OCI-M2 (cell line): Measurements from ENCODE around the gene PCDHA8.
"Not testable (repeated sequence)": the region's sequence is repeated elsewhere in the genome, so short reads cannot be mapped to it uniquely, and the experiment has no call there.

Experiments
- DNase-seq: peaks from one replicate; lab custom pipeline; 2025; ENCODE audit not compliant: unreplicated experiment; lab: John Stamatoyannopoulos, UW

PCDHA8 gene

DNA sequence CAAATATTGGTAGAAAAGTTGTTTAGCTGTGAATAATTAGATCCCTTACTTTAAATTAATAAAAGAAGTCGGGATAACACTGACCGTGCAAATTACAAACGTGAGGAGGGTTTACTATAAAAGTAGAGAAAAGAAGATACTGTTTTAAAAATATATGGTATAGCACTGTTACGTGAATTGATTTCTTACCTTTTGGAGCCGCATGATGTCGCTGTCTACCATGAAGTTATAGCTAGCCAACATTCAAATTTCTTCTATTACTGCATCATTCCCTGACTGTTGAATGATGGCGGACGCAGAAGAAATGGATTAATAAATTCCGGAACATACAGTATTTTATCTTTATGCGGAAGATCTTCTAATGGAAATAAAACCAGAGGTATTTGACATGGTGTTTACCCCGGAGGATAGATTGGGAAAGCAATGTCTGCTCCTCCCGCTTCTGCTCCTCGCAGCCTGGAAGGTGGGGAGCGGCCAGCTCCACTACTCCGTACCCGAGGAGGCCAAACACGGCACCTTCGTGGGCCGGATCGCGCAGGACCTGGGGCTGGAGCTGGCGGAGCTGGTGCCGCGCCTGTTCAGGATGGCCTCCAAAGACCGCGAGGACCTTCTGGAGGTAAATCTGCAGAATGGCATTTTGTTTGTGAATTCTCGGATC lies 13.2 kb upstream of the PCDHA8 start, which contains the start of gene PCDHA6:
Gene PCDHA6, plus strand, starts transcription at position 257 of the 658 bp plus-strand sequence. Its CDS starts 132 bp downstream, at position 389.
- no peak for DNase-seq

DNA sequence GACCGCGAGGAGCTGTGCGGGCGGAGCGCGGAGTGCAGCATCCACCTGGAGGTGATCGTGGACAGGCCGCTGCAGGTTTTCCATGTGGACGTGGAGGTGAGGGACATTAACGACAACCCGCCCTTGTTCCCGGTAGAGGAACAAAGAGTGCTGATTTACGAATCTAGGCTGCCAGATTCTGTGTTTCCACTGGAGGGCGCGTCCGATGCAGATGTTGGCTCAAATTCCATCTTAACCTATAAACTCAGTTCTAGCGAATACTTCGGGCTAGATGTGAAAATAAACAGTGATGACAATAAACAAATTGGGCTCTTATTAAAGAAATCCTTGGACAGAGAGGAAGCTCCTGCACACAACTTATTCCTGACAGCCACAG lies 12.6 kb upstream of the PCDHA8 start:
- no peak for DNase-seq

DNA sequence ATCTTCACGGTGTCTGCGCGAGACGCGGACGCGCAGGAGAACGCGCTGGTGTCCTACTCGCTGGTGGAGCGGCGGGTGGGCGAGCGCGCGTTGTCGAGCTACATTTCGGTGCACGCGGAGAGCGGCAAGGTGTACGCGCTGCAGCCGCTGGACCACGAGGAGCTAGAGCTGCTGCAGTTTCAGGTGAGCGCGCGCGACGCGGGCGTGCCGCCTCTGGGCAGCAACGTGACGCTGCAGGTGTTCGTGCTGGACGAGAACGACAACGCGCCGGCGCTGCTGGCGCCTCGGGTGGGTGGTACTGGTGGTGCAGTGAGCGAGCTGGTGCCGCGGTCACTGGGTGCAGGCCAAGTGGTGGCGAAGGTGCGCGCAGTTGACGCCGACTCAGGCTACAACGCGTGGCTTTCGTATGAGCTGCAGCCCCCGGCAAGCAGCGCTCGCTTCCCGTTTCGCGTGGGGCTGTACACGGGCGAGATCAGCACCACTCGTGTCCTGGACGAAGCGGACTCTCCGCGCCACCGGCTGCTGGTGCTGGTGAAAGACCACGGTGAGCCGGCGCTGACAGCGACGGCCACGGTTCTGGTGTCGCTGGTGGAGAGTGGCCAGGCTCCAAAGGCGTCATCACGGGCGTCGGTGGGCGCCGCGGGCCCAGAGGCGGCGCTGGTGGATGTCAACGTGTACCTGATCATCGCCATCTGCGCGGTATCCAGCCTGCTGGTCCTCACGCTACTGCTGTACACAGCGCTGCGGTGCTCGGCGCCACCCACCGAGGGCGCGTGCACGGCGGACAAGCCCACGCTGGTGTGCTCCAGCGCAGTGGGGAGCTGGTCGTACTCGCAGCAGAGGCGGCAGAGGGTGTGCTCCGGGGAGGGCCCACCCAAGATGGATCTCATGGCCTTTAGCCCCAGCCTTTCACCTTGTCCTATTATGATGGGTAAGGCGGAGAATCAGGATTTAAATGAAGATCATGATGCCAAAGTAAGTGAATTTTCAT lies 11.2 kb upstream of the PCDHA8 start:
- DNase-seq, result not testable (repeated sequence)

DNA sequence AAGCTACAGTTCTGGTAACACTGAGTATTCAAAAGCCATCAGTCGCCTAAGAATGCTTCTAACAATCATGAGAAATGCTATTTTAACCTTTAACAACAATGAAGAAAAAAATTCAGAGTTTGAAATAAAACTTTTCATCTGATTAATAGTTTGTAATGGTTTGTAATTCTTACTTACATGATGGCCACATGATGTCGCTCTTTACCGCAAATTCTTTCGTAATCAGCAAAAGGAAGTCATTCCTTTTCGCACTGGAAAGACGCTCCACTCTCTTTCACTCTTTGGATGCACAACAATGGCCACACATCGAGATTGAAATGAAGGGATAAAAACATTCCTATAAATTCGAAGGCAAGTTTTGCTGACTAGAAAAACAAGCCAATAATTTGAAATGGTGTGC lies 7.0 kb upstream of the PCDHA8 start, which contains the start of gene PCDHA7:
Gene PCDHA7, plus strand, starts transcription at position 277 of the 400 bp plus-strand sequence. Its CDS starts 115 bp downstream, at position 392.
- DNase-seq, result no peak

DNA sequence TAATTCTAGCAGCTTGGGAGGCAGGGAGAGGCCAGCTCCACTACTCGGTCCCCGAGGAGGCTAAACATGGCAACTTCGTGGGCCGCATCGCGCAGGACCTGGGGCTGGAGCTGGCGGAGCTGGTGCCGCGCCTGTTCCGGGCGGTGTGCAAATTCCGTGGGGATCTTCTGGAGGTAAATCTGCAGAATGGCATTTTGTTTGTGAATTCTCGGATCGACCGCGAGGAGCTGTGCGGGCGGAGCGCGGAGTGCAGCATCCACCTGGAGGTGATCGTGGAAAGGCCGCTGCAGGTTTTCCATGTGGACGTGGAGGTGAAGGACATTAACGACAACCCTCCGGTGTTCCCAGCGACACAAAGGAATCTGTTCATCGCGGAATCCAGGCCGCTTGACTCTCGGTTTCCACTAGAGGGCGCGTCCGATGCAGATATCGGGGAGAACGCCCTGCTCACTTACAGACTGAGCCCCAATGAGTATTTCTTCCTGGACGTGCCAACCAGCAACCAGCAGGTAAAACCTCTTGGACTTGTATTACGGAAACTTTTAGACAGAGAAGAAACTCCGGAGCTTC lies 6.5 kb upstream of the PCDHA8 start:
- not testable (repeated sequence) for DNase-seq

DNA sequence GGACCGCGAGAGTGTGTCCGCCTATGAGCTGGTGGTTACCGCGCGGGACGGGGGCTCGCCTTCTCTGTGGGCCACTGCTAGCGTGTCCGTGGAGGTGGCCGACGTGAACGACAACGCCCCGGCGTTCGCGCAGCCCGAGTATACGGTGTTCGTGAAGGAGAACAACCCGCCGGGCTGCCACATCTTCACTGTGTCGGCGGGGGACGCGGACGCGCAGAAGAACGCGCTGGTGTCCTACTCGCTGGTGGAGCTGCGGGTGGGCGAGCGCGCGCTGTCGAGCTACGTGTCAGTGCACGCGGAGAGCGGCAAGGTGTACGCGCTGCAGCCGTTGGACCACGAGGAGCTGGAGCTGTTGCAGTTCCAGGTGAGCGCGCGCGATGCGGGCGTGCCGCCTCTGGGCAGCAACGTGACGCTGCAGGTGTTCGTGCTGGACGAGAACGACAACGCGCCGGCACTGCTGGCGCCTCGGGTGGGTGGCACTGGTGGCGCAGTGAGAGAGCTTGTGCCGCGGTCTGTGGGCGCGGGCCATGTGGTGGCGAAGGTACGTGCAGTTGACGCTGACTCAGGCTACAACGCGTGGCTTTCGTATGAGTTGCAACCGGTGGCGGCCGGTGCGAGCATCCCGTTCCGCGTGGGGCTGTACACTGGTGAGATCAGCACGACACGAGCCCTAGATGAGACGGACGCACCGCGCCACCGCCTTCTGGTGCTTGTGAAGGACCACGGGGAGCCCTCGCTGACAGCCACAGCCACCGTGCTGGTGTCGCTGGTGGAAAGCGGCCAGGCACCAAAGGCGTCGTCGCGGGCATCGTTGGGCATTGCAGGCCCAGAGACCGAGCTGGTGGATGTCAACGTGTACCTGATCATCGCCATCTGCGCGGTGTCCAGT lies 5.1 kb upstream of the PCDHA8 start:
- DNase-seq, result no peak

DNA sequence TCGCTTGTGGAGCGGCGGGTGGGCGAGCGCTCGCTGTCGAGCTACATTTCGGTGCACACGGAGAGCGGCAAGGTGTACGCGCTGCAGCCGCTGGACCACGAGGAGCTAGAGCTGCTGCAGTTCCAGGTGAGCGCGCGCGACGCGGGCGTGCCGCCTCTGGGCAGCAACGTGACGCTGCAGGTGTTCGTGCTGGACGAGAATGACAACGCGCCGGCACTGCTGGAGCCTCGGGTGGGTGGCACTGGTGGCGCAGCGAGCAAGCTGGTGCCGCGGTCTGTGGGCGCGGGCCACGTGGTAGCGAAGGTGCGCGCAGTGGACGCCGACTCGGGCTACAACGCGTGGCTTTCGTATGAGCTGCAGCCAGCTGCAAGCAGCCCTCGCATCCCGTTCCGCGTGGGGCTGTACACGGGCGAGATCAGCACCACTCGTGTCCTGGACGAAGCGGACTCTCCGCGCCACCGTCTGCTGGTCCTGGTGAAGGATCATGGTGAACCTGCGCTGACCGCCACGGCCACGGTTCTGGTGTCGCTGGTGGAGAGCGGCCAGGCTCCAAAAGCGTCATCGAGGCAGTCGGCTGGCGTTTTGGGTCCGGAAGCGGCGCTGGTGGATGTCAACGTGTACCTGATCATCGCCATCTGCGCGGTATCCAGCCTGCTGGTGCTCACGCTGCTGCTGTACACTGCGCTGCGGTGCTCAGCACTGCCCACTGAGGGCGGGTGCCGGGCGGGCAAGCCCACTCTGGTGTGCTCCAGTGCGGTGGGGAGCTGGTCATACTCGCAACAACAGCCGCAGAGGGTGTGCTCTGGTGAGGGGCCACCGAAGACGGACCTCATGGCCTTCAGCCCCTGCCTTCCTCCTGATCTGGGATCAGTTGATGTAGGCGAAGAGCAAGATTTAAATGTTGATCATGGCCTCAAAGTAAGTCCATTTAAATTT lies 2.1 kb downstream of the PCDHA8 start:
- no peak for DNase-seq

DNA sequence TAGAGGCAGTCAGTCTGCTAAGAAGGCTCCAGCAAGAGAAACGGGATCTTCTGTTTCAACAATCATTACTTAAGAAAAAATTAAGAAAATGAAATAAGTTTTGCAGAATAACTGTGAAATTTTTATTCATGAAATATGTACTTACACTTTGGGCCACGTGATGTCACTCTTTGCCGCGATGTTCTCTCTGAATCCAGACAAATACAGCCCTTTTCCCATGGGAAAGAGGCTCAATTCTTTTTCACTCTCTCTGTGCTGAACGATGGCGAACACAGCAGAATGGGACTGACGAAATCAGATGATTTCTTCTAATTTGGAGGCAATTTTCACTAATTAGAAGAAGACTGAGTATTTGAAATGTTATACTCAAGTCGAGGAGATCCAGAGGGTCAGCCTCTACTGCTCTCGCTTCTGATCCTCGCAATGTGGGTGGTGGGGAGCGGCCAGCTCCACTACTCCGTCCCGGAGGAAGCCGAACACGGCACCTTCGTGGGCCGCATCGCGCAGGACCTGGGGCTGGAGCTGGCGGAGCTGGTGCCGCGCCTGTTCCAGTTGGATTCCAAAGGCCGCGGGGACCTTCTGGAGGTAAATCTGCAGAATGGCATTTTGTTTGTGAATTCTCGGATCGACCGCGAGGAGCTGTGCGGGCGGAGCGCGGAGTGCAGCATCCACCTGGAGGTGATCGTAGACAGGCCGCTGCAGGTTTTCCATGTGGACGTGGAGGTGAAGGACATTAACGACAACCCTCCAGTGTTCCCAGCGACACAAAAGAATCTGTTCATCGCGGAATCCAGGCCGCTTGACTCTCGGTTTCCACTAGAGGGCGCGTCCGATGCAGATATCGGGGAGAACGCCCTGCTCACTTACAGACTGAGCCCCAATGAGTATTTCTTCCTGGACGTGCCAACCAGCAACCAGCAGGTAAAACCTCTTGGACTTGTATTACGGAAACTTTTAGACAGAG lies 7.4 kb downstream of the PCDHA8 start, which contains the start of gene PCDHA9:
Gene PCDHA9, plus strand, starts transcription at position 244 of the 964 bp plus-strand sequence. Its CDS starts 114 bp downstream, at position 358.
- DNase-seq, result not testable (repeated sequence)

DNA sequence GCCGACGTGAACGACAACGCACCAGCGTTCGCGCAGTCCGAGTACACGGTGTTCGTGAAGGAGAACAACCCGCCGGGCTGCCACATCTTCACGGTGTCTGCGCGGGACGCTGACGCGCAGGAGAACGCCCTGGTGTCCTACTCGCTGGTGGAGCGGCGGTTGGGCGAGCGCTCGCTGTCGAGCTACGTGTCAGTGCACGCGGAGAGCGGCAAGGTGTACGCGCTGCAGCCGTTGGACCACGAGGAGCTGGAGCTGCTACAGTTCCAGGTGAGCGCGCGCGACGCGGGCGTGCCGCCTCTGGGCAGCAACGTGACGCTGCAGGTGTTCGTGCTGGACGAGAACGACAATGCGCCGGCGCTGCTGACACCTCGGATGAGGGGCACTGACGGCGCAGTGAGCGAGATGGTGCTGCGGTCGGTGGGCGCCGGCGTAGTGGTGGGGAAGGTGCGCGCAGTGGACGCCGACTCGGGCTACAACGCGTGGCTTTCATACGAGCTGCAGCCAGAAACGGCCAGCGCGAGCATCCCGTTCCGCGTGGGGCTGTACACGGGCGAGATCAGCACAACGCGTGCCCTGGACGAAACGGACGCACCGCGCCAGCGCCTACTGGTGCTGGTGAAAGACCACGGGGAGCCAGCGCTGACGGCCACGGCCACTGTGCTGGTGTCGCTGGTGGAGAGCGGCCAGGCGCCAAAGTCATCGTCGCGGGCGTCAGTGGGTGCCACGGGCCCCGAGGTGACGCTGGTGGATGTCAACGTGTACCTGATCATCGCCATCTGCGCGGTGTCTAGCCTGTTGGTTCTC lies 9.0 kb downstream of the PCDHA8 start:
- DNase-seq, result not testable (repeated sequence)

DNA sequence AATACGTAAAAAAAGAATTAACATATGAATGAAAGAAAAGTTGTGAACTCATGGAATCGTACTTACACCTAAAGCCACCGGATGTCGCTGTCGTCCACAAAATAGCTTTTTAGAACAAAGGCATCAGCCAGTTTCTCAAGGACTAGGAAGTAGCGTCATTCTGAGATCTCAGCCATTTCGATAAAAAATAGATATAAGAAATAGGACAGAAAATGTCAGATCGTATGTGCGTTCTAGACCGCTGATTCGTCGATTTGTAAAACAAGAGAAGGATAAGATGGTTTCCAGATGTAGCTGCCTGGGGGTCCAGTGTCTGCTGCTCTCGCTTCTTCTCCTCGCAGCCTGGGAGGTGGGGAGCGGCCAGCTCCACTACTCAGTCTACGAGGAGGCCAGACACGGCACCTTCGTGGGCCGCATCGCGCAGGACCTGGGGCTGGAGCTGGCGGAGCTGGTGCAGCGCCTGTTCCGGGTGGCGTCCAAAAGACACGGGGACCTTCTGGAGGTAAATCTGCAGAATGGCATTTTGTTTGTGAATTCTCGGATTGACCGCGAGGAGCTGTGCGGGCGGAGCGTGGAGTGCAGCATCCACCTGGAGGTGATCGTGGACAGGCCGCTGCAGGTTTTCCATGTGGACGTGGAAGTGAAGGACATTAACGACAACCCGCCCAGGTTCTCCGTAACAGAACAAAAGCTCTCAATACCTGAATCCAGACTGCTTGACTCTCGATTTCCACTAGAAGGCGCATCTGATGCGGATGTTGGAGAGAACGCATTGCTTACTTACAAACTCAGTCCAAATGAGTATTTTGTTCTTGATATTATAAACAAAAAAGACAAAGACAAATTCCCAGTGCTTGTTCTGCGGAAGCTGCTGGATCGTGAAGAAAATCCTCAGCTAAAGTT lies 15.0 kb downstream of the PCDHA8 start, which contains the start of gene PCDHA10:
Gene PCDHA10, plus strand, starts transcription at position 126 of the 903 bp plus-strand sequence. Its CDS starts 152 bp downstream, at position 278.
- no peak for DNase-seq

DNA sequence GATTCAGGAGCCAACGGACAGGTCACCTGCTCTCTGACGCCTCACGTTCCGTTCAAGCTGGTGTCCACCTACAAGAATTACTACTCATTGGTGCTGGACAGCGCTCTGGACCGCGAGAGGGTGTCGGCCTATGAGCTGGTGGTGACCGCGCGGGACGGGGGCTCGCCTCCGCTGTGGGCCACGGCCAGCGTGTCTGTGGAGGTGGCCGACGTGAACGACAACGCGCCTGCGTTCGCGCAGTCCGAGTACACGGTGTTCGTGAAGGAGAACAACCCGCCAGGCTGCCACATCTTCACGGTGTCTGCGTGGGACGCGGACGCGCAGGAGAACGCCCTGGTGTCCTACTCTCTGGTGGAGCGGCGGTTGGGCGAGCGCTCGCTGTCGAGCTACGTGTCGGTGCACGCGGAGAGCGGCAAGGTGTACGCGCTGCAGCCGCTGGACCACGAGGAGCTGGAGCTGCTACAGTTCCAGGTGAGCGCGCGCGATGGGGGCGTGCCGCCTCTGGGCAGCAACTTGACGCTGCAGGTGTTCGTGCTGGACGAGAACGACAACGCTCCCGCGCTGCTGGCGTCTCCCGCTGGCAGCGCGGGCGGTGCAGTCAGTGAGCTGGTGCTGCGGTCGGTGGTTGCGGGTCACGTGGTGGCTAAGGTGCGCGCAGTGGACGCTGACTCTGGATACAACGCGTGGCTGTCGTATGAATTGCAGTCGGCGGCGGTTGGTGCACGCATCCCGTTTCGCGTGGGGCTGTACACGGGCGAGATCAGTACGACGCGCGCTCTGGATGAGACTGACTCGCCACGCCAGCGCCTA lies 16.4 kb downstream of the PCDHA8 start:
- DNase-seq, result no peak

DNA sequence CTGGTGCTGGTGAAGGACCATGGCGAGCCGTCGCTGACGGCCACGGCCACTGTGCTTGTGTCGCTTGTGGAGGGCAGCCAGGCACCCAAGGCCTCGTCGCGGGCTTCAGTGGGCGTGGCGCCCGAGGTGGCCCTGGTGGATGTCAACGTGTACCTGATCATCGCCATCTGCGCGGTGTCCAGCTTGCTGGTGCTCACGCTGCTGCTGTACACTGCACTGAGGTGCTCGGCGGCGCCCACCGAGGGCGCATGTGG lies 16.9 kb downstream of the PCDHA8 start:
- DNase-seq, result no peak

DNA sequence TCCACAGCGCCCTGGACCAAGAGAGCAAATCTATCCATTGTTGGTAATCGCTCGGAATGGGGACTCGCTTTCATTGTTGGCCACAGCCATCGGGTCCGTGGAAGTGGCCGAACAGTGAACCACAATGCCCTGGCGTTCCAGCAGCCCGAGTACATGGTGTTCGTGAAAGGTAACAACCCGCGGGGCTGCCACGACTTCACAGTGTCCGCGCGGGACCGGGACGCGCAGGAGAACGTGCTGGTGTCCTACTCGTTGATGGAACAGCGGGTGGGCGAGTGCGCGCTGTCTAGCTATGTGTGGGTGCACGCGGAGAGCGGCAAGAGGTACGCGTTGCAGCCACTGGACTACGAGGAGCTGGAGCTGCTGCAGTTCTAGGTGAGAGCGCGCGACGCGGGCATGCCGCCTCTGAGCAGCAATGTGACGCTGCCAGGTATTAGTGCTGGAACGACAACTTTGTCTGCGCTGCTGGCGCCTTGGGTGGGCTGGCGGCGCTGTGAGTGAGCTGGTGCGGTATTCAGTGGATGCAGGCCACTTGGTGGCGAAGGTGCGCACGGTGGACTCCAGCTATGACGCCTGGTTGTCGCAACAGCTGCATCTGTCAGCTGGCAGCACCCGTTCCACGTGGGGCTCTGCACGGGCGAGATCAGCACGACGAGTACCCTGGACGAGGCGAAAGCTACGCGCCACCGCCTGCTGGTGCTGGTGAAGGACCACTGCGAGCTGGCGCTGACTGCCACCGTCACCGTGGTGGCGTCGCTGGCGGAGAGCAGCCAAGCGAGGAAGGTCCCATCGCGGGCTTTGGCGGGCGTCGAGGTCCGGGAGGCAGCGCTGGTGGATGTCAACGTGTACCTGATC lies 21.7 kb downstream of the PCDHA8 start:
- no peak for DNase-seq

DNA sequence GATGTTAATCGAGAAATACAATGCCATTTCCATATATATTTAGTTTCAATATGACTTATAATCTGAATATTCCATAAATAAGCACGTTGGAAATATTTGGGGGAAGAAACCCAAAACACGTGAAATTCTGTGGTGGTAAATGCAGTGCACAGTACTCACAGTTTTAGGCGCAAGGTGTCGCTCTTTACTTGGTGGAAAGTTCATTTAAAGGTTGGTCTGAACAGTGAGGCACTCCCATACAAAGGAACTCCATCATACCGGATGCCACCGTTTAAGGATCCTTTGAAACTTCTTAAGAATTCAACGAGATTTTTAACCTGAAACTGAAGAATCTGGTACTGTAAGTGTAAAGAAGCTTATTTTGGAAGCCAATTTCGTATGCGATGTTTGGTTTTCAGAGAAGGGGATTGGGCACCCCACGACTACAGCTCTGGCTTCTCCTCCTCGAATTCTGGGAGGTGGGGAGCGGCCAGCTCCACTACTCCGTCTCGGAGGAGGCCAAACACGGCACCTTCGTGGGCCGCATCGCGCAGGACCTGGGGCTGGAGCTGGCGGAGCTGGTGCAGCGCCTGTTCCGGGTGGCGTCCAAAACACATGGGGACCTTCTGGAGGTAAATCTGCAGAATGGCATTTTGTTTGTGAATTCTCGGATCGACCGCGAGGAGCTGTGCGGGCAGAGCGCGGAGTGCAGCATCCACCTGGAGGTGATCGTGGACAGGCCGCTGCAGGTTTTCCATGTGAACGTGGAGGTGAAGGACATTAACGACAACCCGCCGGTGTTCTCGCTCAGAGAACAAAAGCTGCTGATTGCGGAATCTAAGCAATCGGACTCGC lies 28.0 kb downstream of the PCDHA8 start, which contains the start of gene PCDHA11:
Gene PCDHA11, plus strand, starts transcription at position 237 of the 834 bp plus-strand sequence. Its CDS starts 147 bp downstream, at position 384.
- no peak for DNase-seq
